Omental fat pad (tissue), 4 donors: Measurements from ENCODE around the gene ARHGEF10L. TPM values are rescaled to one million over a fixed set of nuclear protein-coding genes. Genes with fewer than 3 reads are reported as not detected.

Experiments
- ATAC-seq: fragments of 150-250 bp; one replicate; pipeline ENCODE4 v1.9.1; 2016; ENCODE audit warnings: mild to moderate bottlenecking, moderate library complexity; ENCODE audit not compliant: low FRiP score
- DNase-seq: peaks from one replicate; pipeline ENCODE4 v3.0.0-alpha.2; 2019; ENCODE audit warnings: low spot score
- CTCF ChIP-seq, 3 donors: fragments of 450-650 bp; IDR thresholded peaks; one replicate each; pipeline ENCODE4 v1.5.1; 2016 to 2017; ENCODE audit warnings: antibody characterized with exemption in 3 of 3, mild to moderate bottlenecking in 3 of 3, moderate library complexity in 2 of 3
- total RNA-seq, 4 donors: library from RNA; depleted of rRNA; stranded (reverse); fragments of >200 nt; gene quantifications; one replicate each; pipeline ENCODE4 v1.1.0, GENCODE V29; 2016

The ARHGEF10L gene
- total RNA-seq, 4 donors from 2014 or later = 17.3 to 59.0 (median 39.9) TPM

- TF ChIP-seq CTCF (IDR thresholded peaks at IDR 0.05) = no peak
- DNase-seq (no peak), ATAC-seq (peak; percentile 10)
Observed at GRCh38 chr1:17587693-17588047, 48.2 kb downstream of the ARHGEF10L start.

DNA sequence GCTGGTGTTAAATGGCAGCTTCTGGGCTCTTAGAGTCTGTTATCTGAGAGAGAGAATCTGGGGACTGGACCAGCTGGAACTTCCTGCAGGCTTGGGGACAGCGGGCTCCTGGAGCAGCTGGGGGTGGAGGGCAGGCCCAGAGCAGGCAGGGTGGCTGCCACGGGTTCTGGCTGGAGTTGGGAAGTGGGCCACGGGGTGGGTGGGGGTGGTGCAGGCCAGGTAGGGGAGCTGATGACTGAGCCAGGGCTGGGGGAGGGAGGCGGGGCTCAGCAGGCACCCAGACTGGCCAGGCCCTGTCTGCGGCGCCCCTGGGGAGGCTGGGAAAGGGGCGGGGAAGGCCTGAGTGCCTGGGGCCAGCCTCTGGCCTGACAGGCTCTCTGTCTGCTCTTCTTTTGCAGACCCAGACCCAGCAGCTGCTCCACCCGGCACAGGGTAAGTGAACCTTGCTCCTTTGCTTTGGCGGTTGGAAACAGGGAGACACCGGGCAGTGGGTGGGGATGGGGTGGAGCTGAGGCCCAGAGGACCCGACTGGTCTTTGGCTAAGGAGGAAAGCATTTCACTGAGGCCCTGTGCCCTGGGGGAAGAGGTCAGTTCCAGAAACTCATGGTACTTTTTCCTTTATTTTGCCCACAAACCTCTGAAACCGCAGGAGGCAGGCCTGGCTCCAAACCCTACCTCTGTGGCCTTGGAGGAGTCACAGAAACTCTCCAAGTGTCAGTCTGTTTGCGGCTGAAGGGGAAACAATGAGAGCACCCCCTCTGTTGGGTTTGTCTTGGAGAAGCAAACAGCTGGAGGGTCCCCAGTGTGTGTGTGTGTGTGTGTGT is 48.8 kb downstream of the ARHGEF10L start:
- DNase-seq (no peak), ATAC-seq (peak; percentile 42)
- TF ChIP-seq CTCF (IDR thresholded peaks at IDR 0.05) = no peak

- TF ChIP-seq CTCF (IDR thresholded peaks at IDR 0.05) = no peak
- no peak for ATAC-seq
- no peak for DNase-seq
Observed at GRCh38 chr1:17591814-17592430, 52.4 kb downstream of the ARHGEF10L start.

- no peak for ATAC-seq
- no peak for TF ChIP-seq CTCF (IDR thresholded peaks at IDR 0.05)
- DNase-seq = no peak
Observed at GRCh38 chr1:17594026-17594425, 54.5 kb downstream of the ARHGEF10L start.

- no peak for TF ChIP-seq CTCF (IDR thresholded peaks at IDR 0.05)
- no peak for ATAC-seq
Observed at GRCh38 chr1:17594690-17595601, 55.4 kb downstream of the ARHGEF10L start.

DNA sequence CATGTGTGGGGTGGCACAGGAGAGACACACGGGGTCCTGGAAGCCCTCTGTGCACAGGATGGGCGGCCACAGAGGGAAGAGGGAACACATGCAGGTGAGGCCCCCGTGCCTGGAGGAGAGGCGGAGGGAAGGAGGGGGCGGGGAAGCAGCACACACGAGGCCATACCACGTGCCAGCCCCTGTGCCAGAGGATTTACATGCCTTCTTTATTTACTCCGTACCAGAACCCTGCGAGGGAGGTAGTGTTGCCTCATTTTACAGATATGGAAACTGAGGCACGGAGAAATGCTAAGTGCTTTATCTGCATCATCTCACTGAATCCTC is 56.1 kb downstream of the ARHGEF10L start:
- DNase-seq = no peak
- no peak for ATAC-seq
- TF ChIP-seq CTCF (IDR thresholded peaks at IDR 0.05) = no peak

More at GRCh38 chr1:17594690-17595601, 55.4 kb downstream of the ARHGEF10L start:
- DNase-seq = no peak
